Testis (tissue), 2 donors: ENCODE results near the gene BTBD2.

ENCODE experiments used
- POLR2A ChIP-seq: fragments of 450-650 bp; IDR thresholded peaks from one replicate; pipeline ENCODE4 v1.6.1; 2017; ENCODE audit warnings: antibody characterized with exemption, mild to moderate bottlenecking, moderate library complexity
- TF ChIP-seq, protein P1 (sequence below), 3 experiments: fragments of 450-650 bp in 2 of 3; fragments of 200-600 bp in 1 of 3; sonication (generic) in 1 of 3; IDR thresholded peaks; one replicate each; pipeline ENCODE4 v1.5.1; 2016 to 2019; ENCODE audit warnings: antibody characterized with exemption in 3 of 3, mild to moderate bottlenecking in 2 of 3, moderate library complexity in 1 of 3

- TF ChIP-seq, protein P1, sequence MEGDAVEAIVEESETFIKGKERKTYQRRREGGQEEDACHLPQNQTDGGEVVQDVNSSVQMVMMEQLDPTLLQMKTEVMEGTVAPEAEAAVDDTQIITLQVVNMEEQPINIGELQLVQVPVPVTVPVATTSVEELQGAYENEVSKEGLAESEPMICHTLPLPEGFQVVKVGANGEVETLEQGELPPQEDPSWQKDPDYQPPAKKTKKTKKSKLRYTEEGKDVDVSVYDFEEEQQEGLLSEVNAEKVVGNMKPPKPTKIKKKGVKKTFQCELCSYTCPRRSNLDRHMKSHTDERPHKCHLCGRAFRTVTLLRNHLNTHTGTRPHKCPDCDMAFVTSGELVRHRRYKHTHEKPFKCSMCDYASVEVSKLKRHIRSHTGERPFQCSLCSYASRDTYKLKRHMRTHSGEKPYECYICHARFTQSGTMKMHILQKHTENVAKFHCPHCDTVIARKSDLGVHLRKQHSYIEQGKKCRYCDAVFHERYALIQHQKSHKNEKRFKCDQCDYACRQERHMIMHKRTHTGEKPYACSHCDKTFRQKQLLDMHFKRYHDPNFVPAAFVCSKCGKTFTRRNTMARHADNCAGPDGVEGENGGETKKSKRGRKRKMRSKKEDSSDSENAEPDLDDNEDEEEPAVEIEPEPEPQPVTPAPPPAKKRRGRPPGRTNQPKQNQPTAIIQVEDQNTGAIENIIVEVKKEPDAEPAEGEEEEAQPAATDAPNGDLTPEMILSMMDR (IDR thresholded peaks at IDR 0.05): no peak
- TF ChIP-seq POLR2A: no peak
Measured at GRCh38 chr19:2064395-2064787, 48.9 kb upstream of the BTBD2 start.
